ENCODE data around the gene ADGRB2. TPM values are rescaled to one million over a fixed set of nuclear protein-coding genes. Genes with fewer than 3 reads are reported as not detected.
"Not testable (repeated sequence)": the region's sequence is repeated elsewhere in the genome, so short reads cannot be mapped to it uniquely, and the experiment has no call there.

ADGRB2 gene
- total RNA-seq, 1 experiment from 2014 or later, result 2.2 TPM

DNA sequence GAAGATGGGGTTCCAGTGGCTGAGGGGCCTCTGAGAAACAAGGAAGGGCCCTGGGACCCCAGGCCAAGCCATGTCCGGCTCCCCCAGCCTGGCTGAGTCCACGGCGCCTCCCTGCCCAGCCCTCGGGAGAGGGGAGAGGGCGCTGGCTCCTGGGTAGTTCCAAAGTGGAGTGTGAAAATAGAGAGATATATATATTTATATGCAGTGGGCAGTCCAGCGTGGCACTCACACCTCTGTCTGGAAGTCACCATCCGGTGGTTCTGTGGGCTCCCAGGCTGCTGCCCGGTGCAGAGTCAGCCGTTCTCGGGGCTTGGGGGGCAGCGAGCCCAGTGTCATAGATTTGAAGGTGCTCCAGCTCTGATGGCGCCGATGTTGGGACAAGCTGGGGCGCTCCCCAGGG is 36.9 kb downstream of the ADGRB2 start:
- DNase-seq (ENCODE audit: low spot score), result no peak

DNA sequence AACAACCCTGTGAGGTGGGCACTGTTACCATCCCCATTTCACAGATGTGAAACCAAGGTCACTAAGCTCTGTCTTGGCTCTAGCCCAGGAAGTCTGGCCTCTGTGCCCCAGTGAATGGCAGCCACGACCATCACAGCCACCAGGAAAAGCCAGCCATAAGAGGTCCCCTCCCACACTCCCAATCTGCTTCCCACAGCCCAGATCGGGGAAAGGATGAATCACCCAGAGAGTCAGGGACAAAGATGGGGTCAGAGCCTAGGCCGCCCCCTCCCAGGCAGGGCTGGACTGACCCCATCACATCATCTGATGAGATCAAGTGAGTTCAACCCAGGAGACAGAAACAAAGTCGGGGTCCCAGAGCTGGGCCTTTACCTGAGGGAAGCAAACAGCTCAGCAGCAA is 37.4 kb downstream of the ADGRB2 start:
- DNase-seq (ENCODE audit: low spot score), result no peak

DNA sequence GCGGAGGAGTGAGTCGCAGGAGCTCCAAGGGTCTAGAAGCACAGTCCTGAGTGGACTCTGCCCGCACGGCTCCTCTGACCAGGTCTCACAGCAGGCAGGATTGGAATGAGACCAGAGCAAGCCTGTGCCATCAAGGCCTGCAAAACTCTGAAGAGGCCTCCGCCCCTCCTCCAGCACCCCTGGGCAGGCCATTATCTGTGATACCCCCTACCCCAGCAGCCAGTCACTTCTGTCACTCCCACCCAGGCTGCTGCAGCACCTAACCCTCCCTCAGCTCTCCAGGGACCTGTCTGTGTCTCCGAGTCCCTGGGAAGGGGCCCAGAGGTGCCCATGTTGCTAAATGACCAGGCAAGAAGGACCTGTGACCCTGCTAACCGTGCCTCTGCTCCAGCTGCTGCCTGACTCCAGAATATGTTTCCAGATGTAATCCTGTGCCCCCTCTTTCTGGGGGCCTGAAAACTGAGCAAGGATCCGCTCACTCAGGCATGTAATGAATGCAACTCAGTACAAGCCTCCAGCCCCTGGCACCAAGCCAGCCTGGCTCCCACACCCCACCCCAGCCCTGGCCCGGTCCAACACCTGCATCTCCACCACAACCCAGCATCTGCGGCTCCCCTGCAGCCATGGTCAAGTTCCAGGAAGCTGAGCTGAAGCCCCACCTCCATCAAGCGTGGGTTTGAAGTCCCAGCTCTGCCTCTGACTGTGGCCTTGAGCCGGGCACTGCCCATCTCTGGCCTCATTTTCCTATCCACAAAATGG is 38.2 kb downstream of the ADGRB2 start:
- DNase-seq (ENCODE audit: low spot score), result no peak

DNA sequence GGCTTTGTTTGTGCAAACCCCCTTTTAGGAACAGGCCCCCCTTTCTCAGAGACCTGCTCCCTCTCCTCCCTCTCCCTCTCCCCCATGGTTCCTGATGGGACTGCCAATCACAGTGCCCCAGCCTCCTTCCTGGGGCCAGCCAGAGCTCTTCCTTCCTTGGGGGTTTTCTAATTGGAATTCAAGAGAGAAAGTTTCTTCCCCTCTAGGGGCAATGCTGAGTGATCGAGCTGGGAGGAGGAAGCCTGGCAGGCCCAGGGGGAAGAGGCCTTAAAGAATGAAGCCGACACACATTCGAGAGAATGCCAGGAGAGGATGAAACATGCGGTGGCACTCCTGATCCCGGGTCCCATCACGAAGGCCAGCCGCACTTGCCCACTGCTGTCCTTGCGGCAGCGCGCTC is 39.0 kb downstream of the ADGRB2 start:
- no peak for DNase-seq (ENCODE audit: low spot score)

DNA sequence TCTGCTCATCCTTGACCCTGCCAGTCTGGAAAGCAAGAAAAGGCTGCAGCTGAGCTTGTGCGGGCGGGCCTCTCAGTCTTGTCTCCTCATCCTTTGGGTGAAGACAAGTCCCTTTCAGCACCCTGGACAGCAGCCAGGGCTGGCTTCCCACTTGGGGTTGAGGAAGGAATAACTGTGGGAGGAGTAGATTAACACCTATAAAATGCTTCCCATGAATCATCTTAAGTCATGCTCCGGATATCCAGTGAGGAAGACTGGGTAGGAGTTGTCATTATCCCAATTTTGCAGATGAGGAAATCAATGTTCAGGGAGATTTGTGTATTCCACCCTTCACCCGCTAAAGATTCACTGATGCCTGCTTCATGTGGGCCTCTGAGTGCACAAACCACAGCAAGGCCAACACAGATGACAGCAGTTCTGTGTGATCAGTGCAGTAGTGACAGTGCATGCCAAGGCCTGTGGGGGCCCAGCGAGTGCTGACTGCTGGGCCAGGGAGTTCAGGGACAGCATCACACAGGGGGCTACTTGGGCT is 40.2 kb downstream of the ADGRB2 start:
- DNase-seq (ENCODE audit: low spot score), result peak; percentile 81

DNA sequence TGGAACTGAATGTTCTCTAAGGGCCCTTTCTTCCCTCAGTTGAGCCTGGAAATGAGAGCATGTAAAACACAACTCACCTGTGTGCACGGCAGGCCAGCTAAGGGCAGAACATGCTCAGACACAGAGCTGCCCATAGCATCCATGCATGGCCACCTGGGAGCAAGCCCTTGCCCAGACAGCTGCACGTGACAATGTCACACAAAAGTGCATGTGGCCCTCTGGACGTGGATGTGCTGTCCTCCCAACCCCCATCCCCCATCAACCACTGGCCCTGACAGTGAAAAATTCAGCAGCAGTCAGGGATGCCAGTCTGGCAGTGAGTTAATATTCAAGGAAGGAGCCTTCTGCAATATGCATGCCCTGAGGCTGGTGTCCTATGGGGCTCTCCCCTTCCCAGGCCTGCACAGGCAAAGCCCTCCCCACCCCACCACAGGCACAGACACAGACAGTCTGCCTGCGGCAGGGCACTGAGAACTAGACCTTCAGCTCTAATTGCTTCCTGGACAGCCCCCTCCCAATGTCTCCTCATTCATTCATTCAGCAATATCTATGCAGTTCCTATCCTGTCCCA is 45.7 kb downstream of the ADGRB2 start:
- DNase-seq (ENCODE audit: low spot score), result no peak

DNA sequence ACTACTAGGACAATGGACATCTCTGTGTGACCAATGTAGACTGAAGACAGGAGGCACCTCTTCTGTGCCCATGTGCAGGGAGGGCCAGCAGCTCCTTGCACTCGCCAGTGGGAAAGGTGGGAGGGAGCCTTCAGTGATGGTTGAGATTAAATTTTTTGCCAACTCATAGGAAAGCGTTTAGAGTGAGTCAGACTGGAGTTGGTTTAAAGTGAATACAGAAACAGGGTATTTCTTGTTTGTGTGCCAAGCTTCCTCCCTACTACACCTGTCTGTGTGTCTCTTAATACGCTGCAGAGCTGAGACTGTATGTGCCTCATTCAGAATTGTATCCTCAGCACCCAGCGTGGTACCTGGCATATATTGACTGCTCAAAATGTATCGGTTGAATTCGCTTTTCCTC is 46.8 kb downstream of the ADGRB2 start:
- no peak for DNase-seq (ENCODE audit: low spot score)

DNA sequence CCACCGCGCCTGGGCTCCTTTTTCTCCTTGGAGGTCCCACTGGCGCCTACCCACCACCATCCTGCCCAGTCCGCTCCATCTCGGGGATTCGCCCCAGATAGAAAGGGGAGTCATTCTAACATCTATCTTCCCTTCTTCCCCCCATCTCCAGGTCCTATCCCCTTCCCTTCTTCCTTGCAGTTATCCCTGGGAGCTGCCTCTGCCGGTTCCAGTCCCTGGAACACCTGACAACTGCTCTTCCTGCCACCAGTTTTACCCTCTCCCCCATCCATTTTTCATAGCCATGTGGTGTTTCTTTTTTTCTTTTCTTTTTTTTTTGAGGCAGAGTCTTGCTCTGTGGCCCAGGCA is 48.3 kb downstream of the ADGRB2 start:
- no peak for DNase-seq (ENCODE audit: low spot score)

DNA sequence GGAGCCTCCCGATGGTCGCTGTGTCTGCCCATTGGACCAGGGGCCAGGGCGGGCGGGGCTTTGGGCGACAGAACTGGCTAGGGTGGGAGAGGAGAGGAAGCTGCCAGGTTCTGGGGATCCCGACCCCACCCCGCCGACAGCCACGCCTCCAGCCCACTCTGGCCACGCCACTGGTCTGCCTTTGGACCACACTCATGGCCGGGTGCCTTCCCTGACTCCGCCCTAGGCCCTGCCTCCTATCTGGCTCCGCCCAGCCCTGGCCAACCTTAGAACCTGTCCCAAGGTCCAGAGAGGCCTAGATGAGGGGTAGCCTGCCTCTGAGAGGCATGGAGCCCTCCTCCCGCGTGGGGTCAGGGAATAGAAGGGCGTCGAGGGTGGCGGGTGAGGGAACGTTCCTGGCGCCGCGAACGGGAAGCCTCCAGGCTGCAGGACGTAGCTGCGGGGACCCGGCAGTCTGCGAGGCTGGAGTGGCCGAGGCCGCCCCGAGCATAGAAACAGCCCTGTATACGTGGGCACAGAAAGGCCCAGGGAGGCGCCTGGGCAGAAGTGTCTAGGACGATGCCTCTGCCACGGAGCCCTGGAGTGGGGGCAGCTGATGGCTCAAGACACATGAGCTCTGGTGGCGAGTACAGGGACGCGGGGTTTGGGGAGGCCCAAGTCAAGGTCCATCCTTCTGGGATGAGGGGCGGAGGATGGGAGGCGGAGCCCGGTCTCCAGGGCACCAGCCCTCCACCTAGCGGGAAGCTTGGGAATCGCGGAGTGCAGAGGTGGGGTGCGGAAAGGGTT is 48.9 kb downstream of the ADGRB2 start:
- peak; percentile 87 for DNase-seq (ENCODE audit: low spot score)

DNA sequence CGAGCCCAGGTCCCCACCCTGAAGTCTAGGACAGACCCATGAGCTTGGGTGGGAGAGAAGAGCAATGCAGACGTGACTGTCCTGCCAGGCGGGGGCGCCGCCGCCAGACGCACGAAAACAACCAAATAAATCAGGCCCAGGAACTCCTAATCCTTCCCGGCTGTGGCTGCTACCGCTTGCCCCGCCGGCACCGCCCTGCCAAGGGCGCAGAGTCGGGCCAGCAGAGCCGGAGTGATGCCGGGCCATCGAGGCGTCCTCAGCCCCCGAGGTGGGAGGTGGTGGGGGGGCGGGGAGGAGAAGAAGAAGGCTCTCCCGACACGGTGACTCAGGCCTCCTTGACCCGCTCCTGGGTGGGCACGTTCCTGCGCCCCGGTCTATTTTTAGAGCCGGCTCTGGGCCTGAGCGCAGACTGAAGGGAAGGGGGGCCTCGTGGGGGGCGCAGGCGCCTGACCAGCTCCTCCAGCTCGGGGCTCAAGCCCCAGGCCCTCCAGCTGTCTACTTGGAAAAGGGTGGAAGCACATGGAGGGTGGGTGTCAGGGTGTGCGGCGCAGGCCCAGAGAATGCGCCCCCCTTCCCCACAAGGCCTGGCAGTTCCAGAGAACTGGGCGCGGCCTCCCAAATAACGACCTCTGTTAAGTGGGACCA is 49.6 kb downstream of the ADGRB2 start:
- DNase-seq (ENCODE audit: low spot score), result peak; percentile 59

DNA sequence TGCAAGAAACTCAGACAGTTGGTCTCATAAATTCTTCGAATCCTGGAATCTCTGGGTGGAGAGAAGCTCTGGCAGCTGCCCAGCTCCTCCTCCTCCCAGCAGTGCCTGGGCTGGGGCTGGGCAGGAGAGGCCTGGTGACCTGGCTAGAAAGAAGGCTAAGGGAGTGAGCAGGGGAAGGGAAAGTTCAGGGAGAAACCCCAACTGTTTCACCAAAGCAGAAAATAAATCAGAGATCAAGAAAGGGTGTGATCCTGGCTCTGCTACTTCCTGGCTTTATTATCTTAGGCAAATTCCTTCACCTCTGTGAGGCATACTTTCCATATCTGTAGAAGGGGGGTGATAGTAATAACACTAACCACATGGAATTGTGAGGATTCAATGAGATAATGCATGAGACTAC is 51.5 kb downstream of the ADGRB2 start:
- DNase-seq (ENCODE audit: low spot score), result peak; percentile 84

DNA sequence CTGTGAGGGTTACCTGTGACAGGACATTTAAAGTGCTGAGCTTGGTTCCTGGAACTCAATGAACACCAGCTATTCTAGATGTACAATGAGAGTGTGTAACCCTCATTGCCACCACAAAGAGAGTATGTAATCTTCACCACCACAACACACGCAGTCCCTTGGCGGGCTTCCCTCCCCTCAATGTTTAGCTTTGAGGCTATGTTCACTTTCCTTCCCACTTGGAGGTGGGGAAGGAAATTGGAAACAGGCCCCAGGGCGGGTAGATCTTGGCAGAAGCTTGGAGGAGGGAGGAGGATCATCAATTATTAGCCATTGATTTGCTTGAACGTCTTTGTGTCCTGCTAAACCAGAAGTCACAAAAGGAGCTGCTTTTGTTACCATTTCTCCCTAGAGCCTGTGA is 52.1 kb downstream of the ADGRB2 start:
- DNase-seq (ENCODE audit: low spot score), result peak; percentile 24

DNA sequence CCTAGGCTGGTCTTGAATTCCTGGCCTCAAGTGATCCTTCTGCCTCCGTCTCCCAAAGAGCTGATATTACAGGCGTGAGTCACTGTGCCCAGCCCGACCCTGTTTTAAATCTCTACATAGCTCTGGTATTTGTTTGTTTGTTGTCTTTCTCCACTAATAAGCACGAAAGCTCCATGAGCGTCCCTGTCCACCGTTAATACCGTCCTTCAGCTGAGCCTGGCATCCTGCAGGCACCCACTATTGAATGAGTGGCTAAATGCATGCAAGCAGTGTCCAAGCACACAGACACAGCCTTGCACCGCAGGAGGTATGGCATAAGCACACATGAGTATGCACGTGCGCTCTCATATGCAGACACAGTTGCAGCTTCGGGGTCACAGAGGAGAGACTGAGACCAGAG is 55.8 kb downstream of the ADGRB2 start:
- no peak for DNase-seq (ENCODE audit: low spot score)

DNA sequence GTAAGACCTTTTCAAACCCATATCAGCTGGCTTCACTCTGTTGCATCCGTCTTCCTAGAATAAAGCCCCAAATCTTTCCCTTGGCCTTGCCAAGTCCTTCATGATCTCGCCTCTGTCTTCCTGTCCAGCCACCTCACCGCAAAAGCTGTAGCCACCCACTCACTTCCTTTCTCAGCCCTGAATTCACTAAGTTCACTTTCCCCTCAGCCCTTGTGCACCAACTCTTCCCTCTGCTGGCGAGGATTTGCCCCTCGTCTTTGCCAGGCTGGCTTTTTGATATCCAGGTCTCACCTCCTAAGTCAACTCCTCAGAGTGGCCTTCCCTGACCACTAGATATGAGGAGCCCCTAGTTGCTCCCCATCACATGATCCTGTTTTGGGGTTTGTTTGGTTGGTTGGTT is 56.4 kb downstream of the ADGRB2 start:
- DNase-seq (ENCODE audit: low spot score), result peak; percentile 44

DNA sequence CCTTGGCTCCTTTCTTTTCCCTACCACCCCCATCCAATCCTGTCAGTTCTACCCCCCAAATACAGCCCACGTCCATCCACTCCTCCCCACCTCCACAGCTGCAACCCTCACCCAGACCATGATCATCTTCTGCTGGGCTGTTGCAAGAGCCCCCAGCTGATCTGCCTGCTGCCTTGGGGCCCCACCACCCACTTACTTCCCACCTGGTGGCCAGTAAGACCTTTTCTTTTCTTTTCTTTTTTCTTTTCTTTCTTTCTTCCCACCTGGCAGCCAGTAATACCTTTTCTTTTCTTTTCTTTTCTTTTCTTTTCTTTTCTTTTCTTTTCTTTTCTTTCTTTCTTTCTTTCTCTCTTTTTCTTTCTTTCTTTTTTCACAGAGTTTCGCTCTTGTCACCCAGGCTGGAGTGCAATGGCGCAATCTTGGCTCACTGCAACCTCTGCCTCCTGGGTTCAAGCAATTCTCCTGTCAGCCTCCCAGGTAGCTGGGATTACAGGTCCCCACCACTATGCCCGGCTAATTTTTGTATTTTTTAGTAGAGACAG is 57.0 kb downstream of the ADGRB2 start:
- not testable (repeated sequence) for DNase-seq (ENCODE audit: low spot score)

DNA sequence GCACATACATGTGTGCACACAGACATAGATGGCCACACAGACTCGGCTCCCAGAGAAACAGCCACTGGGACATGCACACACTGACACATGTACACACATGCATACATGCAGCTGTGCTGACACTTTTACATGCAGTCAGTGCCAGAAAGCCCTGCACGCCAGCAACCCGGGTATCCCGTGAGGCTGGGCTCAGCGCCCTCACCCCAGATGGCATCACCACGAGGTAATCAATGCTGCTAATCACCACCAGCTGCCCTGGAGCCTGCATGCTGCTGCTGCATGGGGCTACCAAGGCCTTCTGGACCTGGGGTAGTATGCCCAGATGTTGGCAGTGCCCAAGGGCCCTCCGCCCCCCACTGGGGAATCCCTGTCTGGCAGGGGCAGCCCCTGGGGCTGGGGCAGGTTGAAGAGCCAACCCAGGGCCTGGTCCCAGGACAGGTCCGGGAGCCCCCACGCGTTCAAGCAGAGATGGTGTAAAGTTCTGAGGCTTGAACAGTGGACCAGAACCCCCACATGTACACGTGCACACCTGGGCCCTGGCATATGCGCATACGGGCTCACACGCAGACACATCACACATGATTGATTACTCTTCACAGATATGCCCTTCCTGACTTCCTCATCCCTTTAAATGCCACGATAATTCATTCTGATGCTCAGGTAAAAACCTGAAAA is 57.6 kb downstream of the ADGRB2 start:
- no peak for DNase-seq (ENCODE audit: low spot score)

DNA sequence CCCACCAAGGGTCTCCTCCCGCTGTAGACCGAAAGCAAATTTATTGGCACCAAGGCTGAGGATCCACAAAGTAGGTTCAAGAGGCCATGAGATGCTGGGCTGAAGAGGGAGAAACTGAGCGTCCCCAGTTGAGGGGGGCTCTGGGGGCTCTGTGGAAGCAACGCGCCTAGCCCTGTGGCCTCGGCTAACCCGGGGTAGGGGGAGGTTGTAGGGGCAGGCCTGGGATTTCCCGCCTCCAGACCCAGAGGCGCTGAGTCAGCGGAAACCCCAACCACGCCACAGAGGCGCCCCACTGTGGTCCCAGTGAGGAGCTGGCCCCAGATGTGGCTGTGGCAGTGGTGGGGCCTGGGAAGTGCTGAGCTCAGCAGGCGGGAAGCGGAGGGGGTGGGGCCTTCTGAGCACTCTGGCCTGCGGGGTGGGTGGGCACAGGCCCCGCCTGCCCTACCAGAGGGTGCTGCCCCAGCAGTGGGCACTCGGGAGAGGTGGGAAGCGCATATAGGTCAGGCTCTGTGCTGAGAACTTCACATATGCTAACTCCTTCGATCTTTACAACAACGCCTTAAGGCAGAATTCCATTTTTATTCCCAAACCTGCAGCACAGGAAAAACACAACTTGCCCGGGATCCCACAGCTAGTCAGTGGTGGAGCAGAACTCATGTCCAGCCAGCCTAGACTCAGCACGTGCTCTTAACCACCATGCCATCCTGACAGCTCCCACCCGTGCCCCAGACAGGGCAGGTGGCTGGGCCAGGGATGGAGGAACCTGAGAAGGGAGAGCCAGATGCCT is 58.9 kb downstream of the ADGRB2 start:
- DNase-seq (ENCODE audit: low spot score), result peak; percentile 70

DNA sequence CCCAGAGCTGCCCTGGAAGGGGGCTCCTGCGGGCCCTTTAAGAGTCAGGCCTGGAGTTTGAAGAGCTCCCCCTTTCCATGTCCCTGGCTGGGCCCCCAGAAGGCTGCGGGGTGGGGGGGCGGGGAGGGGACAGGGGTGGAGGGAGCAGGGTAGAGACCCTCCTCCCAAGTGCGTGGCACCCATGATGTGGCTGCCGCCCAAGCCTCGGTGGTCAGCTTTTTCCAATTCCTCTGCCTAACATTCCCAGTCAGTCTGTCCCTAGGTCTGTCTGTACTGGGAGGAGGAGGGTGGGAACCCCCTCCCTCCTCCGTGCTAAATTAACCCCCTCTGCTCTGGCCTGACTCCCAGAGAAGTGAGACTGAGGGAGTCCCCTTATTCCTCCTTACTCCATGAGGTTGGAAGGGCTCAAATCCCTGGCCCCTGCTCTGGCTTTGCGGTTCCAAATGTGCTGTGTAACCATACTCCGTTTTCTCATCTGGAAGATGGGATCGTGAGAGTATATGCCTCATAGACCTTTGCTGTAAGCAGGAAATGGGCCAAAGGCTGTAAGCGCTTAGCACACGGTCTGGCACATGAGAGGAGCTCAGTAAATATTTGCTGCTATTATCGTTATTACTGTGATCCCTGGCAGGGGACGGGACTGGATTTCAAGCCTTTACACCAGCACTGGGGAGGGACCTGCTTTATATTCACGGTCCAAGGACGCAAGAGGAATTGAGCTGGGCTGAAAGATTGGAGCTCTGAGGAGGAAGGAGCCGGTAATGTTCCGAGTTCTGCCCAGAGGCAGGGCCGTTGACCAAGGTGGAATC is 59.7 kb downstream of the ADGRB2 start:
- DNase-seq (ENCODE audit: low spot score), result peak; percentile 36

DNA sequence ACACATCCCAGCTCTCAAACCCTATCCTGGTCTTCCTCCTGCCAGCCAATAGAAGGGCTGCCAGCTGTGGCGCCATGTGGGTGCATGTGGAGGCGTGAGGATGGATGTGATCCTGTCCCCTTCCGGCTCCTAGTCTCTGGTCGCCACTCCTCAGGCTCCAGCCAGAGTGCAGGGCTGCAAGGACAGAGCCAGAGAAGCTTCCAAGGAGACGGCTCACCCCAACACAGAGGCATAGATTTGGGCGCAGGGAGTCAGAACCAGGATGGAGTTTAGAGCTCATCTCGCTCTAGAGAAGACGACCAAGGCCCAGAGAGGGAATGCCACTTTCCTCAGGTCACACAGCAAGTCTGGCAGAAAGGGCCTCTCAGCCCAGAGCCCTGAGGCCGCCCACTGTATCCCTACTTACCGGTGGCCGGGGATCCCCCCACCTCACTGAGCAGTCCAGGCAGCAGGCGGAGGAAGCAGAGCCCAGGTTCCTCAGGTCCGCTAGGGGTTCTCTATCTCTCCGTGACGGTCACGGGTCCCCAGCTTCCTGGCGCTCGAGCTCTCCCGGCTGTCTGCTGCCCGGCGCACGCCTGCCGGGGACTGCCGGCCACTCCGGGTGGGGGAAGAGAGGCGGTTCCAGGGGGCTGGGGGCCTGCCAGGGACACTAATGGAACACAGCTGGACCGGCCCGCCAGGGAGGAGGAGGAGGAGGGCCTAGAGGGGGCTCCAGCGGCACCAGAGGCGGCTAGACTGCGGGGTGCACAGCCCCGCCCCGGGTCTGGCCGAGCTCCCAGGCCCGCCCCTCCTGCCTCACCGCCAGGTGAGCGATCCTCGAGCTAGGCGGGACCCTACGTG is 60.5 kb downstream of the ADGRB2 start, which contains the start of gene COL16A1:
Gene COL16A1, minus strand, starts transcription at position 587 of the 840 bp plus-strand sequence. CDS start 1,824 bp downstream, outside the sequence.
- DNase-seq (ENCODE audit: low spot score), result peak; percentile 41

All from HT-29 (cell line).